Activated CD4-positive, alpha-beta T cell treated with anti-CD3 and anti-CD28 coated beads for 24 hours (primary cell): ENCODE data around the gene NDE1.
"Not testable (repeated sequence)": the region's sequence is repeated elsewhere in the genome, so short reads cannot be mapped to it uniquely, and the experiment has no call there.

Experiments
- DNase-seq, 2 donors: peaks; one replicate each; pipeline ENCODE4 v3.0.0-alpha.2; 2020; ENCODE audit warnings: low read depth in 2 of 2

NDE1 gene

GRCh38 chr16:15650698-15651171, 690 bp downstream of the NDE1 start:
- DNase-seq = peak in 1 of 2 donors; percentile 25

- DNase-seq = no peak
Observed at GRCh38 chr16:15652293-15653001, 2.4 kb downstream of the NDE1 start.

GRCh38 chr16:15653227-15653626, 3.2 kb downstream of the NDE1 start:
- DNase-seq = no peak

GRCh38 chr16:15654591-15654990, 4.5 kb downstream of the NDE1 start:
- DNase-seq = no peak

GRCh38 chr16:15655561-15655960, 5.5 kb downstream of the NDE1 start:
- not testable (repeated sequence) for DNase-seq

GRCh38 chr16:15658149-15658548, 8.1 kb downstream of the NDE1 start:
- no peak for DNase-seq

GRCh38 chr16:15658556-15658955, 8.5 kb downstream of the NDE1 start:
- no peak for DNase-seq

GRCh38 chr16:15660203-15660601, 10.2 kb downstream of the NDE1 start:
- no peak for DNase-seq

GRCh38 chr16:15665107-15665506, 15.1 kb downstream of the NDE1 start:
- DNase-seq = no peak

GRCh38 chr16:15667091-15667742, 17.2 kb downstream of the NDE1 start:
- DNase-seq = no peak

GRCh38 chr16:15671530-15672117, 21.6 kb downstream of the NDE1 start:
- DNase-seq = no peak

GRCh38 chr16:15672127-15672513, 22.1 kb downstream of the NDE1 start:
- not testable (repeated sequence) for DNase-seq

- peak in 1 of 2 donors; percentile 27 for DNase-seq
Observed at GRCh38 chr16:15672514-15673167, 22.6 kb downstream of the NDE1 start.

- no peak for DNase-seq
Observed at GRCh38 chr16:15674571-15674970, 24.5 kb downstream of the NDE1 start.

GRCh38 chr16:15676506-15676905, 26.5 kb downstream of the NDE1 start:
- no peak for DNase-seq

- no peak for DNase-seq
Observed at GRCh38 chr16:15677447-15677846, 27.4 kb downstream of the NDE1 start.

- DNase-seq = peak; percentile 12 to 17
Observed at GRCh38 chr16:15682105-15682570, 32.1 kb downstream of the NDE1 start.

- no peak for DNase-seq
Observed at GRCh38 chr16:15686287-15686686, 36.2 kb downstream of the NDE1 start.

GRCh38 chr16:15689290-15689689, 39.2 kb downstream of the NDE1 start:
- no peak for DNase-seq

GRCh38 chr16:15690296-15690695, 40.3 kb downstream of the NDE1 start:
- DNase-seq = no peak

- DNase-seq = no peak
Observed at GRCh38 chr16:15691046-15691445, 41.0 kb downstream of the NDE1 start.

GRCh38 chr16:15692508-15692907, 42.5 kb downstream of the NDE1 start:
- not testable (repeated sequence) for DNase-seq
